Smooth muscle cell (in vitro differentiated cells): ENCODE measurements around the gene BNC1. TPM values are rescaled to one million over a fixed set of nuclear protein-coding genes. Genes with fewer than 3 reads are reported as not detected.

ENCODE experiments used
- DNase-seq: peaks from one replicate; lab custom pipeline; 2025; ENCODE audit not compliant: unreplicated experiment; lab: John Stamatoyannopoulos, UW
- H2AFZ ChIP-seq: fragments of 200-600 bp; sonication (generic); 2 replicates; pipeline ENCODE4 v1.6.0; 2016; ENCODE audit warnings: antibody characterized with exemption, low read depth, mild to moderate bottlenecking
- H3F3A ChIP-seq: fragments of 200-600 bp; sonication (generic); 2 replicates; pipeline ENCODE4 v1.6.0; 2017; ENCODE audit warnings: antibody characterized with exemption, low read depth
- H3K27ac ChIP-seq: fragments of 200-600 bp; sonication (generic); 2 replicates; pipeline ENCODE4 v1.5.1; 2016; ENCODE audit warnings: low read depth, mild to moderate bottlenecking
- H3K27me3 ChIP-seq: fragments of 200-600 bp; sonication (generic); 2 replicates; pipeline ENCODE4 v1.6.1; 2016; ENCODE audit warnings: low read depth, mild to moderate bottlenecking
- H3K36me3 ChIP-seq: fragments of 200-600 bp; sonication (generic); 2 replicates; pipeline ENCODE4 v1.5.1; 2016; ENCODE audit warnings: low read depth
- H3K4me1 ChIP-seq: fragments of 200-600 bp; sonication (generic); 2 replicates; pipeline ENCODE4 v1.5.1; 2016; ENCODE audit warnings: low read depth
- H3K4me2 ChIP-seq: fragments of 200-600 bp; sonication (generic); 2 replicates; pipeline ENCODE4 v1.6.0; 2016; ENCODE audit warnings: mild to moderate bottlenecking
- H3K4me3 ChIP-seq: fragments of 200-600 bp; sonication (generic); 2 replicates; pipeline ENCODE4 v1.5.1; 2016; ENCODE audit warnings: mild to moderate bottlenecking
- H3K79me2 ChIP-seq: fragments of 200-600 bp; sonication (generic); 2 replicates; pipeline ENCODE4 v1.6.0; 2016; ENCODE audit warnings: low read depth, mild to moderate bottlenecking
- H3K9ac ChIP-seq: fragments of 200-600 bp; sonication (generic); 2 replicates; pipeline ENCODE4 v1.6.0; 2016; ENCODE audit warnings: low read depth
- H3K9me3 ChIP-seq: fragments of 200-600 bp; sonication (generic); replicated peaks from 2 replicates; pipeline ENCODE4 v1.5.1; 2016; ENCODE audit warnings: low read depth
- H4K20me1 ChIP-seq: fragments of 200-600 bp; sonication (generic); 2 replicates; pipeline ENCODE4 v1.6.0; 2016; ENCODE audit warnings: low read depth
- WGBS: methylation state at CpG from one replicate; pipeline ENCODE4 v1.1.7; 2016; ENCODE audit warnings: low lambda C conversion rate; 5-methylcytosine and 5-hydroxymethylcytosine counted together
- polyA plus RNA-seq: library from polyadenylated mRNA; unstranded; fragments of >200 nt; fragmentation: Nextera tagmentation; extraction: Ambion mirVana; gene quantifications from 2 replicates; pipeline ENCODE4 v1.2.1, GENCODE V29; 2016
- total RNA-seq: library from RNA; depleted of rRNA; stranded (reverse); fragments of >200 nt; gene quantifications from 2 replicates; pipeline ENCODE4 v1.2.3, GENCODE V29; 2014
- TF ChIP-seq, protein P1 (sequence below): fragments of 200-600 bp; sonication (generic); IDR thresholded peaks from 2 replicates; pipeline ENCODE4 v1.5.1; 2017; ENCODE audit warnings: borderline replicate concordance, mild to moderate bottlenecking, antibody characterized with exemption; ENCODE audit not compliant: insufficient read depth, poor library complexity, severe bottlenecking

BNC1 gene
- total and polyA plus RNA-seq, 2 experiments from 2014 or later, result 0.42 to 4.3 TPM

DNA sequence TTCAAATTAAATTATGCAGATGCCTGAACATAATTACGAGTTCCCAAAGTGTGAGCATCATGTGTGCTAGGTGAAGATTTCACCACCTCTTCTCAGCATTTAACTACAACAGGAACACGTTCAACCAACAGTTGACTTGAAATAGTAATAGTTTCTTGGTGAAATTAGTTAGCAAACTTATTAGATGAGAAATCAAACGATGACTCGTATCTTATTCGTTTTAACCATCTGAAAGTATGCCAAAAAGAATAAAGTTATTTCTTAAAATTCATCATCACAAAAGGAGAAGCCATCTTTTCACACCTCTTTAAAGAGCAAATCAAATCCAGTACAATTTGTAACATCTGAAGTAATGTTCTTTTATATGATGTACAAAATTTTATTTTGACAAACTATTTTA, 2.3 kb downstream of the BNC1 start:
- Histone ChIP-seq H3K27me3 (no peaks in the 10 kb centered on the region), H3K4me3 (no peak overlapping the region), H3K9me3 (no peaks in the 10 kb centered on the region), H3K4me1 (peaks cover 8% of the 10 kb centered on the region), H4K20me1 (no peaks in the 10 kb centered on the region), H3K79me2 (no peaks in the 10 kb centered on the region), H3F3A (peaks cover 7% of the 10 kb centered on the region), H3K27ac (no peak overlapping the region), H3K36me3 (no peaks in the 10 kb centered on the region), H3K4me2 (no peak overlapping the region), H2AFZ (no peak overlapping the region), H3K9ac (no peak overlapping the region)
- TF ChIP-seq, protein P1, sequence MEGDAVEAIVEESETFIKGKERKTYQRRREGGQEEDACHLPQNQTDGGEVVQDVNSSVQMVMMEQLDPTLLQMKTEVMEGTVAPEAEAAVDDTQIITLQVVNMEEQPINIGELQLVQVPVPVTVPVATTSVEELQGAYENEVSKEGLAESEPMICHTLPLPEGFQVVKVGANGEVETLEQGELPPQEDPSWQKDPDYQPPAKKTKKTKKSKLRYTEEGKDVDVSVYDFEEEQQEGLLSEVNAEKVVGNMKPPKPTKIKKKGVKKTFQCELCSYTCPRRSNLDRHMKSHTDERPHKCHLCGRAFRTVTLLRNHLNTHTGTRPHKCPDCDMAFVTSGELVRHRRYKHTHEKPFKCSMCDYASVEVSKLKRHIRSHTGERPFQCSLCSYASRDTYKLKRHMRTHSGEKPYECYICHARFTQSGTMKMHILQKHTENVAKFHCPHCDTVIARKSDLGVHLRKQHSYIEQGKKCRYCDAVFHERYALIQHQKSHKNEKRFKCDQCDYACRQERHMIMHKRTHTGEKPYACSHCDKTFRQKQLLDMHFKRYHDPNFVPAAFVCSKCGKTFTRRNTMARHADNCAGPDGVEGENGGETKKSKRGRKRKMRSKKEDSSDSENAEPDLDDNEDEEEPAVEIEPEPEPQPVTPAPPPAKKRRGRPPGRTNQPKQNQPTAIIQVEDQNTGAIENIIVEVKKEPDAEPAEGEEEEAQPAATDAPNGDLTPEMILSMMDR, result no peak
- 95% methylated on average over 5 of the region's 5 CpGs for WGBS
- no peak for DNase-seq

- H3K9me3 ChIP-seq, result no peaks in the 10 kb centered on the region
- no peak overlapping the region for H3K4me2 ChIP-seq
- H3K79me2 ChIP-seq, result no peaks in the 10 kb centered on the region
- H4K20me1 ChIP-seq, result no peaks in the 10 kb centered on the region
- no peaks in the 10 kb centered on the region for H3F3A ChIP-seq
- peak overlapping the region; percentile 49 for H3K27ac ChIP-seq
- no peaks in the 10 kb centered on the region for H3K27me3 ChIP-seq
- TF ChIP-seq, protein P1, result no peak
- H3K4me3 ChIP-seq, result no peak overlapping the region
- no peak for DNase-seq
- peak overlapping the region; percentile 53 for H3K9ac ChIP-seq
- no peaks in the 10 kb centered on the region for H3K36me3 ChIP-seq
- H2AFZ ChIP-seq, result no peak overlapping the region
- no peaks in the 10 kb centered on the region for H3K4me1 ChIP-seq
Measured at GRCh38 chr15:83278191-83278590, 6.3 kb downstream of the BNC1 start.

GRCh38 chr15:83276661-83277060, 7.8 kb downstream of the BNC1 start:
- H4K20me1 ChIP-seq, result no peaks in the 10 kb centered on the region
- H3K4me3 ChIP-seq, result no peak overlapping the region
- no peak for DNase-seq
- H3K9ac ChIP-seq, result no peak overlapping the region
- no peaks in the 10 kb centered on the region for H3K36me3 ChIP-seq
- H3K9me3 ChIP-seq, result no peaks in the 10 kb centered on the region
- 41% methylated on average over 5 of the region's 5 CpGs for WGBS
- H3K4me2 ChIP-seq, result no peak overlapping the region
- no peaks in the 10 kb centered on the region for H3K4me1 ChIP-seq
- TF ChIP-seq, protein P1, result no peak
- H3K79me2 ChIP-seq, result no peaks in the 10 kb centered on the region
- H3K27ac ChIP-seq, result peak overlapping the region; percentile 49
- H3K27me3 ChIP-seq, result no peaks in the 10 kb centered on the region
- H3F3A ChIP-seq, result no peaks in the 10 kb centered on the region
- no peak overlapping the region for H2AFZ ChIP-seq

- Histone ChIP-seq H3F3A (no peaks in the 10 kb centered on the region), H4K20me1 (no peaks in the 10 kb centered on the region), H3K4me1 (no peaks in the 10 kb centered on the region), H3K36me3 (no peaks in the 10 kb centered on the region), H3K79me2 (no peaks in the 10 kb centered on the region), H3K9ac (no peak overlapping the region), H3K27me3 (no peaks in the 10 kb centered on the region), H3K4me2 (no peak overlapping the region), H3K9me3 (no peaks in the 10 kb centered on the region), H2AFZ (no peak overlapping the region), H3K4me3 (no peak overlapping the region), H3K27ac (no peak overlapping the region)
- WGBS, result 96% methylated on average over 3 of the region's 3 CpGs
- no peak for DNase-seq
- TF ChIP-seq, protein P1, result no peak
Measured at GRCh38 chr15:83275412-83275811, 9.1 kb downstream of the BNC1 start.
